Measurements from ENCODE around the gene INAFM2.

INAFM2 gene

GRCh38 chr15:40323239-40323952 is at the start of gene INAFM2:
INAFM2 (plus strand) TSS chr15:40323692; CDS start chr15:40324056, 364 bp downstream.
- peak; percentile 43 for DNase-seq

GRCh38 chr15:40274350-40275274 is 48.9 kb upstream of the INAFM2 start:
- no peak for DNase-seq

- no peak for DNase-seq
Observed at GRCh38 chr15:40275523-40275922, 48.0 kb upstream of the INAFM2 start.

- DNase-seq: no peak
Observed at GRCh38 chr15:40275954-40276353, 47.5 kb upstream of the INAFM2 start.

GRCh38 chr15:40276927-40277326 is 46.6 kb upstream of the INAFM2 start:
- DNase-seq: no peak

- no peak for DNase-seq
Observed at GRCh38 chr15:40277471-40277870, 46.0 kb upstream of the INAFM2 start.

GRCh38 chr15:40278026-40278425 is 45.5 kb upstream of the INAFM2 start:
- DNase-seq: no peak

- no peak for DNase-seq
Observed at GRCh38 chr15:40279437-40280141, 43.9 kb upstream of the INAFM2 start.

GRCh38 chr15:40280260-40281056 is 43.0 kb upstream of the INAFM2 start:
- no peak for DNase-seq

GRCh38 chr15:40281057-40281800 is 42.3 kb upstream of the INAFM2 start:
- no peak for DNase-seq

GRCh38 chr15:40281801-40282146 is 41.7 kb upstream of the INAFM2 start:
- DNase-seq: no peak

- no peak for DNase-seq
Observed at GRCh38 chr15:40282147-40282868, 41.2 kb upstream of the INAFM2 start.

GRCh38 chr15:40282869-40283614 is 40.5 kb upstream of the INAFM2 start, which contains the start of gene ANKRD63:
ANKRD63 (minus strand) TSS chr15:40283064; CDS start chr15:40282586, 478 bp downstream.
- no peak for DNase-seq

- DNase-seq: no peak
Observed at GRCh38 chr15:40283615-40284300, 39.7 kb upstream of the INAFM2 start.

GRCh38 chr15:40285151-40285550 is 38.3 kb upstream of the INAFM2 start:
- no peak for DNase-seq

GRCh38 chr15:40285554-40286011 is 37.9 kb upstream of the INAFM2 start:
- no peak for DNase-seq

GRCh38 chr15:40286061-40286532 is 37.4 kb upstream of the INAFM2 start:
- DNase-seq: no peak

GRCh38 chr15:40286794-40287193 is 36.7 kb upstream of the INAFM2 start:
- no peak for DNase-seq

GRCh38 chr15:40287505-40287904 is 36.0 kb upstream of the INAFM2 start:
- DNase-seq: no peak

Measured in NCI-H1436 treated with DMSO at 0.1 percent for 48 hours (cell line).